Measurements from ENCODE around the gene MYO15A. TPM values are rescaled to one million over a fixed set of nuclear protein-coding genes. Genes with fewer than 3 reads are reported as not detected.

The MYO15A gene
- total RNA-seq, 1 donor: 1.1 TPM

GRCh38 chr17:18144261-18144660 is 35.7 kb downstream of the MYO15A start:
- no peaks in the 10 kb centered on the region for H3K9me3 ChIP-seq (ENCODE audit: low read depth, low read length)
- no peak overlapping the region for H3K4me2 ChIP-seq (ENCODE audit: insufficient read depth, low read length)
- H4K20me1 ChIP-seq (ENCODE audit: insufficient read depth, low read length): peaks cover 7% of the 10 kb centered on the region
- H3K27me3 ChIP-seq (ENCODE audit: insufficient read depth, low read length): peaks cover 3% of the 10 kb centered on the region
- H3K27ac ChIP-seq (ENCODE audit: low read depth, low read length): no peak overlapping the region
- H2AFZ ChIP-seq (ENCODE audit: low read length): no peak overlapping the region
- H3K79me2 ChIP-seq (ENCODE audit: insufficient read depth, low read length): no peaks in the 10 kb centered on the region
- H3K36me3 ChIP-seq (ENCODE audit: insufficient read depth, low read length): no peaks in the 10 kb centered on the region
- no peaks in the 10 kb centered on the region for H3K4me1 ChIP-seq (ENCODE audit: insufficient read depth, low read length)
- no peak overlapping the region for H3K4me3 ChIP-seq (ENCODE audit: insufficient read depth, low read length)
- TF ChIP-seq, protein P1, sequence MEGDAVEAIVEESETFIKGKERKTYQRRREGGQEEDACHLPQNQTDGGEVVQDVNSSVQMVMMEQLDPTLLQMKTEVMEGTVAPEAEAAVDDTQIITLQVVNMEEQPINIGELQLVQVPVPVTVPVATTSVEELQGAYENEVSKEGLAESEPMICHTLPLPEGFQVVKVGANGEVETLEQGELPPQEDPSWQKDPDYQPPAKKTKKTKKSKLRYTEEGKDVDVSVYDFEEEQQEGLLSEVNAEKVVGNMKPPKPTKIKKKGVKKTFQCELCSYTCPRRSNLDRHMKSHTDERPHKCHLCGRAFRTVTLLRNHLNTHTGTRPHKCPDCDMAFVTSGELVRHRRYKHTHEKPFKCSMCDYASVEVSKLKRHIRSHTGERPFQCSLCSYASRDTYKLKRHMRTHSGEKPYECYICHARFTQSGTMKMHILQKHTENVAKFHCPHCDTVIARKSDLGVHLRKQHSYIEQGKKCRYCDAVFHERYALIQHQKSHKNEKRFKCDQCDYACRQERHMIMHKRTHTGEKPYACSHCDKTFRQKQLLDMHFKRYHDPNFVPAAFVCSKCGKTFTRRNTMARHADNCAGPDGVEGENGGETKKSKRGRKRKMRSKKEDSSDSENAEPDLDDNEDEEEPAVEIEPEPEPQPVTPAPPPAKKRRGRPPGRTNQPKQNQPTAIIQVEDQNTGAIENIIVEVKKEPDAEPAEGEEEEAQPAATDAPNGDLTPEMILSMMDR (IDR thresholded peaks at IDR 0.05; ENCODE audit: extremely low read depth, low read depth, low read length): no peak
- no peak for DNase-seq (ENCODE audit: insufficient read length, low spot score, missing footprints)

GRCh38 chr17:18144855-18145254 is 36.3 kb downstream of the MYO15A start:
- H3K4me1 ChIP-seq (ENCODE audit: insufficient read depth, low read length): no peaks in the 10 kb centered on the region
- peaks cover 7% of the 10 kb centered on the region for H4K20me1 ChIP-seq (ENCODE audit: insufficient read depth, low read length)
- DNase-seq (ENCODE audit: insufficient read length, low spot score, missing footprints): no peak
- H3K27ac ChIP-seq (ENCODE audit: low read depth, low read length): no peak overlapping the region
- H3K4me2 ChIP-seq (ENCODE audit: insufficient read depth, low read length): no peak overlapping the region
- TF ChIP-seq, protein P1 (IDR thresholded peaks at IDR 0.05; ENCODE audit: extremely low read depth, low read depth, low read length): no peak
- H3K9me3 ChIP-seq (ENCODE audit: low read depth, low read length): no peaks in the 10 kb centered on the region
- no peak overlapping the region for H2AFZ ChIP-seq (ENCODE audit: low read length)
- no peak overlapping the region for H3K4me3 ChIP-seq (ENCODE audit: insufficient read depth, low read length)
- peaks cover 3% of the 10 kb centered on the region for H3K27me3 ChIP-seq (ENCODE audit: insufficient read depth, low read length)
- H3K36me3 ChIP-seq (ENCODE audit: insufficient read depth, low read length): no peaks in the 10 kb centered on the region
- no peaks in the 10 kb centered on the region for H3K79me2 ChIP-seq (ENCODE audit: insufficient read depth, low read length)

DNA sequence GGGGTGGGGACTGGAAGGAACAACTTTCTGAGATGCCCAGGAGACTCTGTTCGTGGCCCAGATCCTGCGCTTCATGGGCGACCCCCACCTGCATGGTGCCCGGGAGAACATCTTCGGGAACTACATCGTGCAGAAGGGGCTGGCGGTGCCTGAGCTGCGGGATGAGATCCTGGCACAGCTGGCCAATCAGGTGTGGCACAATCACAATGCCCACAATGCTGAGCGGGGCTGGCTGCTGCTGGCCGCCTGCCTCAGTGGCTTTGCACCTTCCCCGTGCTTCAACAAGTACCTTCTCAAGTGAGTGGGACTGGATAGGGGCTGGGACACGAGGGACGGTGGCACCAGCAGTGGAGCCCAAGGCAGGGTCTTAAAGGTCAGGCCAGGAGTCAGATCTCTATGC is 37.3 kb downstream of the MYO15A start:
- Histone ChIP-seq H2AFZ (ENCODE audit: low read length) (no peak overlapping the region), H3K4me3 (ENCODE audit: insufficient read depth, low read length) (no peak overlapping the region), H3K36me3 (ENCODE audit: insufficient read depth, low read length) (no peaks in the 10 kb centered on the region), H3K4me1 (ENCODE audit: insufficient read depth, low read length) (no peaks in the 10 kb centered on the region), H3K27ac (ENCODE audit: low read depth, low read length) (no peak overlapping the region), H3K79me2 (ENCODE audit: insufficient read depth, low read length) (no peaks in the 10 kb centered on the region), H3K9me3 (ENCODE audit: low read depth, low read length) (no peaks in the 10 kb centered on the region), H3K4me2 (ENCODE audit: insufficient read depth, low read length) (no peak overlapping the region), H3K27me3 (ENCODE audit: insufficient read depth, low read length) (peaks cover 3% of the 10 kb centered on the region), H4K20me1 (ENCODE audit: insufficient read depth, low read length) (peaks cover 4% of the 10 kb centered on the region)
- TF ChIP-seq, protein P1 (IDR thresholded peaks at IDR 0.05; ENCODE audit: extremely low read depth, low read depth, low read length): no peak
- no peak for DNase-seq (ENCODE audit: insufficient read length, low spot score, missing footprints)

GRCh38 chr17:18146259-18146658 is 37.7 kb downstream of the MYO15A start:
- TF ChIP-seq, protein P1 (IDR thresholded peaks at IDR 0.05; ENCODE audit: extremely low read depth, low read depth, low read length): no peak
- Histone ChIP-seq H3K9me3 (ENCODE audit: low read depth, low read length) (no peaks in the 10 kb centered on the region), H3K27ac (ENCODE audit: low read depth, low read length) (no peak overlapping the region), H3K36me3 (ENCODE audit: insufficient read depth, low read length) (no peaks in the 10 kb centered on the region), H4K20me1 (ENCODE audit: insufficient read depth, low read length) (no peaks in the 10 kb centered on the region), H3K27me3 (ENCODE audit: insufficient read depth, low read length) (peaks cover 3% of the 10 kb centered on the region), H3K4me2 (ENCODE audit: insufficient read depth, low read length) (no peak overlapping the region), H3K4me1 (ENCODE audit: insufficient read depth, low read length) (no peaks in the 10 kb centered on the region), H2AFZ (ENCODE audit: low read length) (no peak overlapping the region), H3K4me3 (ENCODE audit: insufficient read depth, low read length) (no peak overlapping the region), H3K79me2 (ENCODE audit: insufficient read depth, low read length) (no peaks in the 10 kb centered on the region)
- no peak for DNase-seq (ENCODE audit: insufficient read length, low spot score, missing footprints)
